ENCODE measurements around the gene PTH2.
"Not testable (repeated sequence)": the region's sequence is repeated elsewhere in the genome, so short reads cannot be mapped to it uniquely, and the experiment has no call there.

Gene PTH2, protein sequence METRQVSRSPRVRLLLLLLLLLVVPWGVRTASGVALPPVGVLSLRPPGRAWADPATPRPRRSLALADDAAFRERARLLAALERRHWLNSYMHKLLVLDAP

DNA sequence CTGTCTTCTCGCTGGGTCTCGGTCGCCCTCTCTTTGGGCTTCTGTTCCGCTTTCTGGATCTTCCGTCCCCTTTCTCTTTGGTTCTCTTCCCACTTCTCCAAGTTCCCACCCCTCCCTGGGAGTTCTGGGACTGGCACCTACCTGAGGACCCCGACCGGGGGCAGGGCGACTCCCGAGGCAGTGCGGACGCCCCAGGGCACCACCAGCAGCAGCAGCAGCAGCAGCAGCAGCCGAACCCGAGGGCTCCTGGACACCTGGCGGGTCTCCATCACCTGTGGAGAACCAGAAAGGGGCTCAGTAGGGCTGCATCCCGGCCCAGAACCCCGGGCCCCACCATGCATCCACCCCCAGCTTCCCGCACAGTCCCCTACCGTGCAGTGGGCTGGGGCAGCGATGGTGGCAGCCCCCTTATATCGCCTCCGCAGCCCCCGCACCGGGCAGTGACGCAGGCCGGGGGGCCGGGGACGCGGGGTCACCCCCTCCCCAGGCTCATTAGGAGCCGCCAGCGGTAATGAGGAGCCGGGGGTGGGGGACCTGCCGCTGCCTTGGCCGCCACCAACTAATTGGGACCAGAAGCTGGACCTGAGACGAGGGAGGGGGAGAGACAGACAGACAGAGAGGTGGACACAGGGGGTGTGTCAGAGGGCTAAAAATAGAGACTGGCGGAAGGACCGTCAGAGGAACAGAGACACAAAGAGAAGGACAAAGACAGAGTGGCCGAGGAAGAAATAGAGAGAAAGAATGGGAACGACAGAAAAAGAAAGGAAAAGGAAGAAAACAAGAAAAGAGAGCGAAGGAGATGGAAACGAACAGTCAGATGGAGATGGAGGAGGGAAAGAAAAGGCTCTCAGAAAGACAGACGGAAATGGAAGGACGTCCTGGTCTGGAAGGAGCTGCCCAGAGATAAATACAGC, at the start of gene PTH2:
Gene PTH2, minus strand, starts transcription at position 371 of the 914 bp plus-strand sequence. Its CDS starts 102 bp downstream, at position 269.
- DNase-seq, result no peak

DNA sequence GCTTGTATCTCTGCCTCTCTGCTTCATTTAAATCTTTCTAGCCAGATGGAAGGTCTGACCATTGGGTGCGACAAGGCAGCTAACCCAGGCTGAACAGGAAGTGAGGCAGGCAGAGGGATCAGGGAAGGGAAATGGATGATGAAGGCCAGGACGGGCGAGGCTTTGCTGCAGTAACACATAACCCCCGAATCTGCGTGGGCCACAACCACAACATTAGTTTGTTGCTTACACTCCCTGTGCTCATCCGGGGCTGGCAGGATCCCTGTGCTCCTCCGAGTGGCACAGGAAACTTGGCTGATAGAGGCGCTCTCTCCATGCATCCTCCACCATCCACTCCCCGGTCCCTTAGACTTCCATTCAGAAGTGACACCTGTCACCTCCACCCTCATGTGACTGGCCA, 49.7 kb upstream of the PTH2 start:
- no peak for DNase-seq

DNA sequence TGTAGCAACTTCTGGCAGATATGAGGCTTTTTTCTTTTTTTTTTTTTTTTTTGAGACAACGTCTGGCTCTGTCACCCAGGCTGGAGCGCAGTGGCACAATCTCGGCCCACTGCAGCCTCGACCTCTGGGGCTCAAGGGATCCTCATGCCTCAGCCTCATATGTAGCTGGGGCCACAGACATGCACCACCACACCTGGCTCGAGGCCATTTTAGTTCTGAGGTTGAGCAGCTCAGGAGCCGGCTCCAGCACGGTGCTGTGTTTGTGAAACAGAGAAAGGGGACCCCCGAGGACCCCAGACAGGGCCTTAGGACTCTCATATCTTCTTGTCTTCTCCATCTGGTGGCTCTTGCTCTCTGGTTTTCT, 47.4 kb upstream of the PTH2 start:
- DNase-seq, result no peak

DNA sequence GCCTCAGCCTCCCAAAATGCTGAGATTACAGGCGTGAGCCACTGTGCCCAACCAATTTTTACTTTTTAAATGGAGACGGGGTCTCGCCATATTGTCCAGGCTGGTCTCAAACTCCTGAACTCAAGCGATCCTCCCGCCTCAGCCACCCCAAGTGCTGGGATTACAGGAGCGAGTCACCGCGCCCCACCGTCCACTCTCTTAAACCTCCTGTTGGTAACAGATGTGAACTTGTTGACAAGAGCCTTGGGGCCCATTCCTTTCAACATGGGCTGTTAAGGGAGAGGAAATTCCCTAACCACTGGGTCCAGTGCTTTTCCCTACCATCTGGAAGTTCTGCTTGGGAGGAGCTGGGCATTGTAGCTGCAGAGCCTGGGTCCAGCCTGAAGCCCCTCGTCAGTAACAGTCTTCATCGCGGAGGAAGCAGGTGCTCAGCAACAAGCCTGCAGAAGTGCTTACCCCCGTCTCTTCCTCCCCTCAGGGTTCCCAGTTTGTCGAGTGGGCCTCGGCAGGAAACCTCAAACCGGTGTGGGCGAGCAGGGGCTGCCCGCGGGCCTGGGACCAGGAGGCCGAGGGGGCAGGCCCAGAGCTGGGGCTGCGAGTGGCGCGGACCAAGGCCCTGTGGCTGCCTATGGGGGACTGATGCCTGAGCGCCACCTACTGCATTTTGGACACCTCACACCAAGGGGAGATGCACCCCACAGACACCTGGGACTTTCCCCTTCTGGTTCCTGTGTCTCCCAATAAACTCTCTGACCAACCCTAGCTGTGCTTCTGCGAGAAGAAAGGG, 46.8 kb upstream of the PTH2 start:
- DNase-seq, result peak; percentile 93 to 94

DNA sequence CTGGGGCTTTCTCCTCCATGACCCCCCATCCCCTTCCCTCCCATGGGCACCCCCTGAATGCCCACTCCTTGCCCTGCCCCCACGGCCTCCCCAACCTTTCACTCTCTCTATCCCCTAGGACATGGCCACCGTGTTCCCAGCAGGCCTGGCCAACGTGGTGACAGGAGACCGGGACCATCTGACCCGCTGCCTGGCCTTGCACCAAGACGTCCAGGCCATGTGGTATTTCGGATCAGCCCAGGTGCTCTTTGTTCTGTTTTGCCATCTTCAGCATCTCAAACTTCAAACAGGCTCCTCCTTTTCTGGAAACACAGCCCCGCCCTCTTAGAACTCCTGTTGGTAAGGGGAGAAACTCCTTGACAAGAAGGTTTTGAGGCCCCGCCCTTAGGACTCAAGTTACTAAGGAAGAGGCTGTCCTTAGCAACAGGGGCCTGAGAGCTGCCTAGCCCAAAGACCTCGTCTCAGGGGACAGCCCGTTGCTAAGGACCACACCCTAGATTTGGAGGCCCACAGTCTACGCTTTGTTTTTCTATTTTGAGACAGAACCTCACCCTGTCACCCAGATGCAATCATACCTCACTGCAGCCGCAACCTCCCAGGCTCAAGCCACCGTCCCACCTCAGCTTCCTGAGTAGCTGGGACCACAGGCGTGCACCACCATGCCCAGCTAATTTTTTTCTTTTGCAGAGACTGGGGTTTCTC, 45.7 kb upstream of the PTH2 start:
- peak; percentile 98 for DNase-seq

DNA sequence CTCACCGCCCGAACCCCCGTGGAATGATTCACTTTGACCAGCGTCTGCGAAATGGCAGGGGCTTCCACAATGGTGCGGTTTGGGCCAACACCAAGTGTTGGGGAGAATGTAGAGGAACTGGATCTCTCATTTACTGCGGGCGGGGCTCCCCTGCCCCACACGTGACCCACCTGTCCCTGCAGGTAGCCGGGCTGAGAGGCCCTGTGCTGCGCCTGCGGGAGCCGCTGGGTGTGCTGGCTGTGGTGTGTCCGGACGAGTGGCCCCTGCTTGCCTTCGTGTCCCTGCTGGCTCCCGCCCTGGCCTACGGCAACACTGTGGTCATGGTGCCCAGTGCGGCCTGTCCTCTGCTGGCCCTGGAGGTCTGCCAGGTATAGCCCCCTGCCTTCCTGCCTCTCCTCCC, 45.0 kb upstream of the PTH2 start:
- no peak for DNase-seq

DNA sequence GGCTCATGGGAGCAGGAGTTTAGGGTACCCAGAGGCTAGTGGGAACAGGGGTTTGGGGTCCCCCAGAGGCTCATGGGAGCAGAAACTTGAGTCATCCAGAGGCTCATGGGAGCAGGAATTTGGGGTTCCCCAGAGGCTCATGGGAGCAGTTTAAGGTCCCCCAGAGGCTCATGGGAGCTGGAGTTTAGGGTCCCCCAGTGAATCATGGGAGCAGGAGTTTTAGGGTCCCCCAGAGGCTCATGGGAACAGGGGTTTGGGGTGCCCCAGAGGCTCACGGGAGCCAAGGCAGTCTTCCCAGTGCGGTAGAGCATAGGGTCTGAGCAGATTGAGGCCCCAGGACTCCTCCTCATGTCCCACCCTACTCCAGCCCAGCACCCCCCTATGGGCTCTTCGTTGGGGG, 42.1 kb upstream of the PTH2 start:
- no peak for DNase-seq

DNA sequence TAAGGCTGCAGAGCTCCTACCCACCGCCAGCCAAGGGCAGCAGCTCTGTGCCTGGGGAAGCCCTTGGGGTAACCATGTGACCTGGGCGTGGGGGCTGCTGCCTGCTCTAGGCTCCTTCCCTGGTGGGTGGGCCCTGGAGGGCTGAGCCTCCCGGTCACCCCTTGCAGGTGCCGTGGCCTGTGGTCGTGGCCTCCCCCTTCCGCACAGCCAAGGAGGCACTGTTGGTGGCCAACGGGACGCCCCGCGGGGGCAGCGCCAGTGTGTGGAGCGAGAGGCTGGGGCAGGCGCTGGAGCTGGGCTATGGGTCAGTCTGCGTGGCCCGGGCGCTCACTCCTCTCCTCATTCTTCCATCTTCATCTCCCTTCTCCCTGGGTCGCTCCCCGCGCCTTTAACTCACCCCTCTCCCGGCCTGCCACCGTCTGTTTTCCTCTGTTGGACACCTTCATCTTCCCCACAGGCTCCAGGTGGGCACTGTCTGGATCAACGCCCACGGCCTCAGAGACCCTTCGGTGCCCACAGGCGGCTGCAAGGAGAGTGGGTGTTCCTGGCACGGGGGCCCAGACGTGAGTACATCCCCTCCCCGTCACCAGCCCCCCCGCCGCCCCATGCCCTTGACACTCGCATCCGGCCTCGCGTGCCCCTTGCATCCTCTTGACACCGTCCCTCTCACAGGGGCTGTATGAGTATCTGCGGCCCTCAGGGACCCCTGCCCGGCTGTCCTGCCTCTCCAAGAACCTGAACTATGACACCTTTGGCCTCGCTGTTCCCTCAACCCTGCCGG, 40.9 kb upstream of the PTH2 start:
- no peak for DNase-seq

DNA sequence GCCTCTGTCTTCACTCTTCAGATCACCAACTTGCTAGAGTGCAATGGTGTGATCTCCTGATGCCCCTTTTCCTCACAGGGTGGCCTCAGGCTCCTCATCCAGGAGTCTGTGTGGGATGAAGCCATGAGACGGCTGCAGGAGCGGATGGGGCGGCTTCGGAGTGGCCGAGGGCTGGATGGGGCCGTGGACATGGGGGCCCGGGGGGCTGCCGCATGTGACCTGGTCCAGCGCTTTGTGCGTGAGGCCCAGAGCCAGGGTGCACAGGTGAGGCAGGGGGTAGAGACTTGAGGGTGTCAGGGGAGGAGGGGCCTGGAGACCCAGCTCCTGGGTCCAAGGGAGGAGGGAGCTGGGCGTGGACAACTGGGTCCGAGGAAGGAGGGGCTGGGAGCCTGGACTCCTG, 39.3 kb upstream of the PTH2 start:
- no peak for DNase-seq

DNA sequence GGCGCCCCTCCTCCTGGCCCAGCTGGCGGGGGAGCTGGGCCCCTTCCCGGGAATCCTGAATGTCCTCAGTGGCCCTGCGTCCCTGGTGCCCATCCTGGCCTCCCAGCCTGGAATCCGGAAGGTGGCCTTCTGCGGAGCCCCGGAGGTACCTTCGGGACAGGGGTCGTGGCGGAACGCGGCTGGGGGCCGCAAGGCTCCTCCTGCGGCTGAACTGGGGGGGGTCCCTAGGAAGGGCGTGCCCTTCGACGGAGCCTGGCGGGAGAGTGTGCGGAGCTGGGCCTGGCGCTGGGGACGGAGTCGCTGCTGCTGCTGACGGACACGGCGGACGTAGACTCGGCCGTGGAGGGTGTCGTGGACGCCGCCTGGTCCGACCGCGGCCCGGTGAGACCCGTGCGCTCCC, 38.4 kb upstream of the PTH2 start:
- DNase-seq, result no peak

DNA sequence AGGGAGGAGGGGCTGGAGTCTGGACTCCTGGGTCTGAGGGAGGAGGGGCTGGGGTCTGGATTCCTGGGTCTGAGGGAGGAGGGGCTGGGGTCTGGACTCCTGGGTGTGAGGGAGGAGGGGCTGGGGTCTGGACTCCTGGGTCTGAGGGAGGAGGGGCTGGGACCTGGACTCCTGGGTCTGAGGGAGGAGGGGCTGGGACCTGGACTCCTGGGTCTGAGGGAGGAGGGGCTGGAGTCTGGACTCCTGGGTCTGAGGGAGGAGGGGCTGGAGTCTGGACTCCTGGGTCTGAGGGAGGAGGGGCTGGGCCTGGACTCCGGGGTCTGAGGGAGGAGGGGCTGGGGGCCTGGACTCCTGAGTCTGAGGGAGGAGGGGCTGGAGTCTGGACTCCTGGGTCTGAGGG, 37.9 kb upstream of the PTH2 start:
- not testable (repeated sequence) for DNase-seq

DNA sequence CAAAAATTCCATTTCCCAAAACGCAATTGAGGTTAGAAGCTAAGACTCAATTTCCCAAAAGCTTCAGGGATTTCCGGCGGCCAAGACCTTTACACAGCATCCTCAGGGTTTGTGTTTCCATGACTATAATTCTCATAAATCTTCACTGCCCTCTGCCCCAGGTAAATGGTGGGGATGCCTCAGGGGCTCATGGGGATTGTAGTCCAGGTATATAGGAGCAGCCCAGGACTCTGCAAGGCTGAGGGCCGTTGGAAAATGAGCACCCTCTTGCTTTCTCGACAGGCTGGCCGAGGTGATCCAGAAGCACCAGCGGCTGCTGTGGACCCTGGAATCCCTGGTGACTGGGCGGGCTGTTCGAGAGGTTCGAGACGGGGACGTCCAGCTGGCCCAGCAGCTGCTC, 36.1 kb upstream of the PTH2 start:
- no peak for DNase-seq

DNA sequence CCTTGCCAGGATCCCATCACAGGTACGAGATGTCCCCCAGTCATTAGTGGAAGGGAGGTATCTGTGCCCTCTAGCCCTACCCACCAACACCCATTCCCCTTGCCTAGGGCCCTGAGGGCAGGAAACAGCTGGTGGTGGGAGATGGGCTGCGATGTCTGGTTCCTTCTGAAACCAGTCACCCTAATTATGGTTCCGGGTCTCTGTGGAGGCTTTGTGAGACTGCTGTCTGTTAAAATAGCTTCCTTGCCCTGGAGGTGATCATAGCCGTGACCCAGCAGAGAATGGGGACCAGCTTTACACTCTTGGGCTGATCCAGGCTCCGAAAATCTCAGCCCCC, 35.3 kb upstream of the PTH2 start:
- DNase-seq, result no peak

DNA sequence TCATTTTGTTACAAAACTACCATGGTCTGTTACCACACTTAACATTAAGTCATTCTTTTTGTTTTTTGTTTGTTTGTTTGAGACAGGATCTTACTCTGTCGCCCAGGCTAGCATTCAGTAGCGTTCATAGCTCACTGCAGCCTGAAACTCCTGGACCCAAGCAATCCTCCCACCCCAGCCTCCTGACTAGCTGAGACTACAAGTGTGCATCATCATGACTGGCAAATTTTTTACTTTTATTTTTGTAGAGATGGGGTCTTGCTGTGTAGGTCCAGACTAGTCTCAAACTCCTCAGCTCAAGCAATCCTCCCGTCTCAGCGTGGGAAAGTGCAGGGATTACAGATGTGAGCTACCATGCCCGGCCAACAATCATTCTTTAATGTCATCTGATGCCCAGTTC, 33.1 kb upstream of the PTH2 start:
- DNase-seq, result no peak

DNA sequence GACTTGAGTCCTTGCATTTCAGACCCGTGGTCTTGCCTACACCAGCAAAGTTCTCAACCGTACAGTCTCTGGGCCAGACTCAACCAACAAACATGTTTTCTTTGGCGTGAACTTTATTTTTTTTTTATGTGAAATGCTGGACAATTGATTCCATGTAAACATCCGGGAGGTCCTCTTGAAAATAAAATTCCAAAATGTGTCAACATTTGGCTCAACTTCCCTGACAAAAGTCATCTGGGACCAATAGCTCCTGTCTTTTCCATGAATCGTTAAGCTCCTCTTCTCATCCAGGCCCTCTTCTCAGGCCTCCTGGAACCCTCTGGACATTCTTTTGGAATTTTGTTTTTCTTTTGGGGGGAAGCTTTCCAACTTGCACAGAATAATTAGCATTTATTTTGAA, 32.5 kb upstream of the PTH2 start:
- DNase-seq, result no peak

DNA sequence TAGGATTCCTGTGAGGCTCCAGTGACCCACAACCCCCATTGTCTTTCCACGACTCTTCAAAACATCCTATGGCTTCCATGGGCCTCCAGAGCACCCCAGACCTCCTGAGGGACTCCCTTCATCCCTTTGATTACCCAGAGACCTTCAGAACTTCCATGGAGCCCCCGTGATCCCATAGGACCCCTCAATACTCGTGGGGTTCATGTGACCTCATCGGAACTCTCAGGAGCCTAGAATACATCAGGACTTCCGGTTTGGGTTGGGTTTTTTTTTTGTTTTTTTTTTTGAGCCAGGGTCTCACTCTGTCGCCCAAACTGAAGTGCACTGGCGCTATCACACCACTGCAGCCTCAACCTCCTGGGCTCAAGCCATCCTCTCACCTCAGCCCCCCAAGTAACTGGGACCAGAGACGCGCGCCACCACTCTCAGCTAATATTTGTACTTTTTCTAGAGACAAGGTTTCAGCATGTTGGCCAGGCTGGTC, 30.6 kb upstream of the PTH2 start:
- peak; percentile 50 to 51 for DNase-seq

DNA sequence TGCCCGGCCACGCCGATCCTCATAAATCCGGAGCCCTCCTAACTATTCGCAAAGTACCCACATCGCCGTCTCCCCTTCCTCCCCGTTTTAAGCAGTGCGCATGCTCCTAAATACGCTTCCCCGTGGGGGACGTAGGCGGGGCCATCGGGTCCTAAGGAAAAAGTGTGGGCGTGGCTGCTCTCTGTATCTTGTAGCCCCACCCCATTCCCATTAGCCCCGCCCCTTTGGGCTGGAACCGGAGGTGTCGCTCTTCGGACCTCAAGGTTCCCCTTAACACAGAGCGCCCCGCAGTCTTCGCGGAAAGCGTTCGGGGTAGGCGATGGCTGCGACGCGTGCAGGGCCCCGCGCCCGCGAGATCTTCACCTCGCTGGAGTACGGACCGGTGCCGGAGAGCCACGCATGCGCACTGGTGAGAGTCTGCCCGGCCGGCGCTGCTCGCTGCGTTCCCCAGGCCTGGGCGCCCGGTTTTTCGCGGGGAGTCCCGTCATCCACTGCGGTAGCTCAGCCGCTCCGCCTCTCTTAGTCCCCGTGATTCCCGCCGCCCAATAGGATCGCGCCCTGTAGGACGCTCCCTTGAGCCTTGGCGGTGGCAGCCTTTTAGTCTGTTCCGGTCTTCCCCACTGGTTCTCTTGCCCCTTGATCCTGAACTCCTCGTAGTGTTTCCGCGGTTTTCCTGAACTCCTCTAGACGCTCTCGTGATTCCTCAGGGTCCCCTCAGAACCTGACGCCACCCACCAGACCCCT, 29.9 kb upstream of the PTH2 start, which contains the start of gene ALDH16A1:
Gene ALDH16A1, plus strand, starts transcription at position 213 of the 744 bp plus-strand sequence. Its CDS starts 107 bp downstream, at position 320.
- DNase-seq, result peak; percentile 98

DNA sequence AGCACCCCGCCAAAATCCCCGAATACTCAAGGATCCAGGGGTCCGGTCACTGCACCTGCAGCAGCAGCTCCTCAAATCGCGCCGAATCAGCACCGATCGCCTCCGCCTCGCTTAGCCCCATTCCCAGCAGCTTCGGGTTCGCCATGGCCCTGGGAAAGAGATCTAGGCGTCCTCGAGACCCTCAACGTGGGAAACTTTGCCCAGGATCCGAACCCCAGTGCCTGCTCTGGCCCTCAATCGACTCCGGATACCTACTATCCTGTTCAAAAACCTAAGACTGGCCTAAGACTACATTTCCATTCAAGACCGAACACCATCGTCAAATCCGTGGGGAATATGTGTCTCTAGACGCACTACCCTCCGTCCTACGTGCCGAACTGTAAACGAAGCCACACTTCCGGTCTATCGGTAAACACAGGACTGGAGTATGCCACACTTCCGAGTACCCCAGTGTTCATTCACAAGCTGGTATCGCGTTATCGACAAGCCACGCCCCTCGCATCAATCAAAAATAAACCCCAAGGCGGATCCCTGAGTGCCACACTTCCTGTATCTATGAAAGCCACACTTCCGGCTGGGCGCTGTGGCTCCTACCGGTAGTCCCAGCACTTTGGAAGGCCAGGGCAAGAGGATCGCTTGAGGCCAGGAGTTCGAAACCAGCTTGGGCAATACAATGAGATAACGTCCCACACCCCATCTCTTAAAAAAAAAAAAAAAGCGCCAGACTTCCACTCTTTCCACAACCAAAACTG, 28.4 kb upstream of the PTH2 start, which contains the start of gene PIH1D1:
Gene PIH1D1, minus strand, starts transcription at position 385 of the 752 bp plus-strand sequence. Its CDS starts 240 bp downstream, at position 145.
- DNase-seq, result peak; percentile 98

DNA sequence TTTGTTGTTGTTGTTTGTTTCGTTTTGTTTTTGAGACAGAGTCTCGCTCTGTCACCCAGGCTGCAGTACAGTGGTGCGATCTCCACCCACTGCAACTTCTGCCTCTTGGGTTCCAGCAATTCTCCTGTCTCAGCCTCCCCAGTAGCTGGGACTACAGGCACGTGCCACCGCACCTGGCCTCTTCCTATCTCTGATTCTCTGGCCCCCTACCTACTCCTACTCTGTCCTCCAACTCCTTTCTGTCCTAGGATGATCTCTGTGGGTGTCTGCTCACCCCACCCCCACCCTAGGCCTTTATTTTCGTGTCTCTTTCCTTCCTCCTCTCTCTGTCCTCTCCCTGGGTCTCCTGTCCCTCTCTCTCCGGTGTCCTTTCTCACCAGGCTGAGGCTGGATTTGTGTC, 27.2 kb upstream of the PTH2 start:
- DNase-seq, result no peak

DNA sequence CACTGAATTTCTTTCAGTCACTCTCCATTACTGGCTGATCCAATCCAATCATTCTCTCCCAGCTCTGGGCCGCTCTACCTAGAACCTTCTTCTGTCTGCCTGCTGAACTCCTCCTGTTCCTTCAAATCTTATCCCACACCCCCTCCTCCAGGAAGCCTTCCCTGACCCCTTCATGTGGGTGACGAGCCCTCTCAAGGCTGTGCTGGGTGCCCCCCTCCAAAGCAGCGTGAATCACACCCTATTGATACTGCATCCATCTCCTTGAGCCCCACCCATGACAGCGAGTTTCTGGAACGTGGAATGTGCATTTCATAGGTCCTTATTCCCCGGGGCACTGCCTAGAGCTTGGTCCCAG, 25.2 kb upstream of the PTH2 start:
- no peak for DNase-seq

All from CD4-positive, alpha-beta T cell treated with Interleukin-1 beta for 1 hour (primary cell).